Panc1 (cell line): Measurements from ENCODE around the gene SPATA31C1.

ENCODE experiments used
- CTCF ChIP-seq: fragments of 450-650 bp; IDR thresholded peaks from 2 replicates; pipeline ENCODE4 v1.5.1; 2017; ENCODE audit warnings: mild to moderate bottlenecking
- POLR2AphosphoS5 ChIP-seq: IDR thresholded peaks from 2 replicates; pipeline ENCODE4 v1.6.1; 2012; ENCODE audit warnings: mild to moderate bottlenecking, low read depth, low read length, moderate library complexity
- SIN3A ChIP-seq: IDR thresholded peaks from 2 replicates; pipeline ENCODE4 v1.6.1; 2012; ENCODE audit warnings: low read depth, mild to moderate bottlenecking, low read length, moderate library complexity, borderline replicate concordance; ENCODE audit not compliant: insufficient read depth
- TF ChIP-seq, protein P1 (sequence below), 2 experiments: IDR thresholded peaks; 2 replicates each; pipeline ENCODE4 v1.6.1; 2011 to 2012; ENCODE audit warnings: low read depth in 2 of 2, control low read depth in 1 of 2, low read length in 1 of 2, mild to moderate bottlenecking in 1 of 2, moderate library complexity in 1 of 2; ENCODE audit not compliant: insufficient read depth in 1 of 2

DNA sequence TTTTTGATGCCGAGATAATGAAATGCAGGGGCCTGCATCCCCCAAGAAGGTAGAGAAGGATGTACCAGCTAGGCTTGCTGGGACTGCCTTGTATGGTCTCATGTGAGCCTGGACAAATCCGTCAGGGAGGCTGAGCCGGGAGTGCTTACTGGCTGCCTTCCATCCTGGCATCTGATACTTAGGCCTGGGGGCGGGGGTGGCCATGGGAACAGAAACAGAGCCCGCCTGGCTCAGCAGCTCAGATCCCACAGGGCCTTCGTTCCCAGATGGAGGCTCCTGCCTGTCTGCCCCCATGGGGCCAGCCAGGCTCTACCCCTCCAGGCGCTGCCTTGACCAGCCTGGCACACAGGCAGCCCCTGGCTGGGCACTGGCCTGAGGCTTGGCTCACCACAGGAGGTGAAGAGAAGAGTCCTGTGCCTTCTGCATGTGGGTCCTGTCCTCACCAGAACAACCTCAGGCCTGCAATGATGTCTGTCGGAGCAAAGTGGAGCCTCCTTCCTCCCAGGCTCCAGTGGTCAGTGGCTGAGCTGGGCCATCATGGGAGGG is 45.6 kb upstream of the SPATA31C1 start:
- TF ChIP-seq CTCF (no peak), POLR2AphosphoS5 (no peak), SIN3A (no peak)
- TF ChIP-seq, protein P1, sequence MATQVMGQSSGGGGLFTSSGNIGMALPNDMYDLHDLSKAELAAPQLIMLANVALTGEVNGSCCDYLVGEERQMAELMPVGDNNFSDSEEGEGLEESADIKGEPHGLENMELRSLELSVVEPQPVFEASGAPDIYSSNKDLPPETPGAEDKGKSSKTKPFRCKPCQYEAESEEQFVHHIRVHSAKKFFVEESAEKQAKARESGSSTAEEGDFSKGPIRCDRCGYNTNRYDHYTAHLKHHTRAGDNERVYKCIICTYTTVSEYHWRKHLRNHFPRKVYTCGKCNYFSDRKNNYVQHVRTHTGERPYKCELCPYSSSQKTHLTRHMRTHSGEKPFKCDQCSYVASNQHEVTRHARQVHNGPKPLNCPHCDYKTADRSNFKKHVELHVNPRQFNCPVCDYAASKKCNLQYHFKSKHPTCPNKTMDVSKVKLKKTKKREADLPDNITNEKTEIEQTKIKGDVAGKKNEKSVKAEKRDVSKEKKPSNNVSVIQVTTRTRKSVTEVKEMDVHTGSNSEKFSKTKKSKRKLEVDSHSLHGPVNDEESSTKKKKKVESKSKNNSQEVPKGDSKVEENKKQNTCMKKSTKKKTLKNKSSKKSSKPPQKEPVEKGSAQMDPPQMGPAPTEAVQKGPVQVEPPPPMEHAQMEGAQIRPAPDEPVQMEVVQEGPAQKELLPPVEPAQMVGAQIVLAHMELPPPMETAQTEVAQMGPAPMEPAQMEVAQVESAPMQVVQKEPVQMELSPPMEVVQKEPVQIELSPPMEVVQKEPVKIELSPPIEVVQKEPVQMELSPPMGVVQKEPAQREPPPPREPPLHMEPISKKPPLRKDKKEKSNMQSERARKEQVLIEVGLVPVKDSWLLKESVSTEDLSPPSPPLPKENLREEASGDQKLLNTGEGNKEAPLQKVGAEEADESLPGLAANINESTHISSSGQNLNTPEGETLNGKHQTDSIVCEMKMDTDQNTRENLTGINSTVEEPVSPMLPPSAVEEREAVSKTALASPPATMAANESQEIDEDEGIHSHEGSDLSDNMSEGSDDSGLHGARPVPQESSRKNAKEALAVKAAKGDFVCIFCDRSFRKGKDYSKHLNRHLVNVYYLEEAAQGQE (IDR thresholded peaks at IDR 0.05; ENCODE audit: insufficient read depth in 1 of 2, low read depth in 2 of 2, low read length in 1 of 2) = no peak
